Measurements from ENCODE around the gene RAI1.

- TF ChIP-seq JUND (IDR thresholded peaks at IDR 0.05; ENCODE audit: low read length) (no peak), ZNF274 (IDR thresholded peaks at IDR 0.05; ENCODE audit: borderline replicate concordance, extremely low read depth, low read length) (no peak), ATF2 (IDR thresholded peaks at IDR 0.05; ENCODE audit: low read length) (no peak), POLR2A (IDR thresholded peaks at IDR 0.05; ENCODE audit: control extremely low read depth in 1 of 2, low read depth in 2 of 2, low read length in 2 of 2) (no peak), TCF12 (IDR thresholded peaks at IDR 0.05; ENCODE audit: low read depth, low read length) (no peak)
- TF ChIP-seq, protein P1, sequence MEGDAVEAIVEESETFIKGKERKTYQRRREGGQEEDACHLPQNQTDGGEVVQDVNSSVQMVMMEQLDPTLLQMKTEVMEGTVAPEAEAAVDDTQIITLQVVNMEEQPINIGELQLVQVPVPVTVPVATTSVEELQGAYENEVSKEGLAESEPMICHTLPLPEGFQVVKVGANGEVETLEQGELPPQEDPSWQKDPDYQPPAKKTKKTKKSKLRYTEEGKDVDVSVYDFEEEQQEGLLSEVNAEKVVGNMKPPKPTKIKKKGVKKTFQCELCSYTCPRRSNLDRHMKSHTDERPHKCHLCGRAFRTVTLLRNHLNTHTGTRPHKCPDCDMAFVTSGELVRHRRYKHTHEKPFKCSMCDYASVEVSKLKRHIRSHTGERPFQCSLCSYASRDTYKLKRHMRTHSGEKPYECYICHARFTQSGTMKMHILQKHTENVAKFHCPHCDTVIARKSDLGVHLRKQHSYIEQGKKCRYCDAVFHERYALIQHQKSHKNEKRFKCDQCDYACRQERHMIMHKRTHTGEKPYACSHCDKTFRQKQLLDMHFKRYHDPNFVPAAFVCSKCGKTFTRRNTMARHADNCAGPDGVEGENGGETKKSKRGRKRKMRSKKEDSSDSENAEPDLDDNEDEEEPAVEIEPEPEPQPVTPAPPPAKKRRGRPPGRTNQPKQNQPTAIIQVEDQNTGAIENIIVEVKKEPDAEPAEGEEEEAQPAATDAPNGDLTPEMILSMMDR (IDR thresholded peaks at IDR 0.05; ENCODE audit: control extremely low read depth in 1 of 3, insufficient read depth in 1 of 3, low read depth in 1 of 3, low read length in 3 of 3), result peak in 1 of 3 experiments; percentile 2; a peak in 1 of 4 replicates
Observed at GRCh38 chr17:17701658-17702057, 20.4 kb downstream of the RAI1 start.

Measured in H1 (cell line).